ENCODE measurements around the gene WDR45B.

DNA sequence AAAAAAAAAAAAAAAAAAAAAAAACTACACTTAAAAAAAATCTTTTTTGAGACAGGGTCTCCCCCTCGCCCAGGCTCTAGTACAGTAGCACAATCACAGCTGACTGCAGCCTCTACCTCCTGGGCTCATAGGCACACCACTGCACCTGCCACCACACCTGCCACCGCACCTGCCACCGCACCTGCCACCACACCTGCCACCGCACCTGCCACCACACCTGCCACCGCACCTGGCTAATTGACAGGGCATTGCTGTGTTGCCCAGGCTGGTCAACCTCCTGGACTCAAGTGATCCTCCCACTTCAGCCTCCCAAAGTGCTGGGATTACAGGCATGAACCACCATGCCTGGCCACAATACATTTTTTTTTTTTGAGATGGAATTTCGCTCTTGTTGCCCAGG is 17.6 kb upstream of the WDR45B start:
- TF ChIP-seq GATA2 (IDR thresholded peaks at IDR 0.05; ENCODE audit: low read depth, low read length) (no peak), GATA3 (IDR thresholded peaks at IDR 0.05; ENCODE audit: low read depth, low read length) (no peak)
